Measurements from ENCODE around the gene PDE6B. TPM values are rescaled to one million over a fixed set of nuclear protein-coding genes. Genes with fewer than 3 reads are reported as not detected.

PDE6B gene
- total and polyA plus RNA-seq, 2 of the 13 experiments (the other 11 are each of a cell fraction or from before 2014, with no cell fraction given), result 0.38 to 0.40 TPM

- no peak for TF ChIP-seq PITX1 (CRISPR knock-in tag; IDR thresholded peaks at IDR 0.05)
- no peak for TF ChIP-seq ZFP1 (CRISPR knock-in tag; IDR thresholded peaks at IDR 0.05)
- peak; percentile 96 for TF ChIP-seq STAG1 (CRISPR knock-in tag; IDR thresholded peaks at IDR 0.05)
- no peak for TF ChIP-seq ZBTB21 (CRISPR knock-in tag; IDR thresholded peaks at IDR 0.05)
- TF ChIP-seq ZNF558 (CRISPR knock-in tag; IDR thresholded peaks at IDR 0.05; ENCODE audit: borderline replicate concordance), result no peak
- no peak for TF ChIP-seq RFXANK (CRISPR knock-in tag; IDR thresholded peaks at IDR 0.05)
- TF ChIP-seq SETDB1 (CRISPR knock-in tag; IDR thresholded peaks at IDR 0.05; ENCODE audit: borderline replicate concordance), result no peak
- no peak for TF ChIP-seq ZBTB38 (CRISPR knock-in tag; IDR thresholded peaks at IDR 0.05)
- no peak for TF ChIP-seq MED8 (CRISPR knock-in tag; IDR thresholded peaks at IDR 0.05; ENCODE audit: insufficient replicate concordance)
- TF ChIP-seq BCL6 (CRISPR knock-in tag; IDR thresholded peaks at IDR 0.05), result no peak
- no peak for TF ChIP-seq U2AF1 (optimal IDR thresholded peaks at IDR 0.05; ENCODE audit: low read depth, low read length)
- TF ChIP-seq NFIC (IDR thresholded peaks at IDR 0.05; ENCODE audit: low read length), result no peak
- no peak for TF ChIP-seq SRSF9 (IDR thresholded peaks at IDR 0.05; ENCODE audit: borderline replicate concordance, insufficient read depth, low read depth, low read length, poor library complexity, severe bottlenecking)
- TF ChIP-seq ZNF264 (CRISPR knock-in tag; IDR thresholded peaks at IDR 0.05), result no peak
- no peak for TF ChIP-seq HNF1B (CRISPR knock-in tag; IDR thresholded peaks at IDR 0.05)
- 0 out of 2 replicates have a peak, but pooled peaks have one; percentile 35 for TF ChIP-seq ZIK1 (CRISPR knock-in tag; IDR thresholded peaks at IDR 0.05; ENCODE audit: borderline replicate concordance, low read depth)
- no peak for TF ChIP-seq HCFC1 (IDR thresholded peaks at IDR 0.05; ENCODE audit: low read depth, low read length)
- TF ChIP-seq REPIN1 (CRISPR knock-in tag; IDR thresholded peaks at IDR 0.05; ENCODE audit: borderline replicate concordance, low read depth), result no peak
- TF ChIP-seq POLR2G (IDR thresholded peaks at IDR 0.05; ENCODE audit: low read depth, low read length), result no peak
- no peak for TF ChIP-seq BATF2 (CRISPR knock-in tag; IDR thresholded peaks at IDR 0.05)
- no peak for TF ChIP-seq ZNF766 (CRISPR knock-in tag; IDR thresholded peaks at IDR 0.05; ENCODE audit: borderline replicate concordance)
- TF ChIP-seq KLF12 (CRISPR knock-in tag; IDR thresholded peaks at IDR 0.05; ENCODE audit: borderline replicate concordance), result no peak
- no peak for TF ChIP-seq ZNF644 (CRISPR knock-in tag; IDR thresholded peaks at IDR 0.05; ENCODE audit: low read depth)
- TF ChIP-seq ASH2L (IDR thresholded peaks at IDR 0.05; ENCODE audit: insufficient read length, low read depth, low read length), result no peak
- TF ChIP-seq BCL3 (CRISPR knock-in tag; IDR thresholded peaks at IDR 0.05), result no peak
- TF ChIP-seq THAP9 (CRISPR knock-in tag; IDR thresholded peaks at IDR 0.05; ENCODE audit: borderline replicate concordance), result no peak
Measured at GRCh38 chr4:602559-602942, 22.8 kb upstream of the PDE6B start (continued).
